Keratinocyte (primary cell): Measurements from ENCODE around the gene DUSP28. TPM values are rescaled to one million over a fixed set of nuclear protein-coding genes. Genes with fewer than 3 reads are reported as not detected.

Experiments used
- DNase-seq: peaks from one replicate; pipeline ENCODE4 v3.0.0-alpha.2; 2011; ENCODE audit warnings: low read depth, missing footprints, low spot score
- FAIRE-seq: peaks from 2 replicates; lab custom pipeline; 2011; peaks lifted over from hg19 to GRCh38; lab: Jason Lieb, UNC
- H2AFZ ChIP-seq: 2 replicates; pipeline ENCODE4 v1.6.0; 2012; ENCODE audit warnings: low read length, control low read depth, inconsistent platforms; ENCODE audit not compliant: control insufficient read depth
- H3K27ac ChIP-seq: 2 replicates; pipeline ENCODE4 v1.5.1; 2011; ENCODE audit warnings: low read length; ENCODE audit not compliant: control insufficient read depth, insufficient read depth
- H3K27me3 ChIP-seq: 3 replicates; pipeline ENCODE4 v1.6.0; 2011; ENCODE audit warnings: low read length; ENCODE audit not compliant: control insufficient read depth, insufficient read depth; ENCODE audit errors: extremely low read depth
- H3K36me3 ChIP-seq, 2 experiments: 2 replicates in 1 of 2; 3 replicates in 1 of 2; pipeline ENCODE4 v1.5.1; 2011; ENCODE audit warnings: low read length in 2 of 2, mild to moderate bottlenecking in 1 of 2; ENCODE audit not compliant: control insufficient read depth in 2 of 2, insufficient read depth in 2 of 2; ENCODE audit errors: extremely low read depth in 1 of 2
- H3K4me1 ChIP-seq: 3 replicates; pipeline ENCODE4 v1.5.1; 2011; ENCODE audit warnings: low read length; ENCODE audit not compliant: control insufficient read depth, insufficient read depth; ENCODE audit errors: extremely low read depth
- H3K4me2 ChIP-seq: 3 replicates; pipeline ENCODE4 v1.6.0; 2011; ENCODE audit warnings: low read depth, low read length; ENCODE audit not compliant: control insufficient read depth, insufficient read depth; ENCODE audit errors: extremely low read depth
- H3K4me3 ChIP-seq, 3 experiments: fragments of 200-600 bp in 1 of 3; sonication (generic) in 1 of 3; 2 replicates in 2 of 3; 3 replicates in 1 of 3; pipeline ENCODE4 v1.5.1; 2011 to 2016; ENCODE audit warnings: low read length in 3 of 3, mild to moderate bottlenecking in 3 of 3, control low read depth in 2 of 3, inconsistent platforms in 1 of 3, low read depth in 1 of 3, mixed read lengths in 1 of 3, mixed run types in 1 of 3, moderate library complexity in 1 of 3; ENCODE audit not compliant: control insufficient read depth in 2 of 3, insufficient read depth in 2 of 3; ENCODE audit errors: extremely low read depth in 1 of 3
- H3K79me2 ChIP-seq: 2 replicates; pipeline ENCODE4 v1.6.0; 2012; ENCODE audit warnings: low read length; ENCODE audit not compliant: control insufficient read depth, insufficient read depth
- H3K9ac ChIP-seq: 3 replicates; pipeline ENCODE4 v1.6.0; 2011; ENCODE audit warnings: low read length; ENCODE audit not compliant: control insufficient read depth, insufficient read depth; ENCODE audit errors: extremely low read depth
- H3K9me1 ChIP-seq: 3 replicates; pipeline ENCODE4 v1.6.0; 2011; ENCODE audit warnings: low read length; ENCODE audit not compliant: control insufficient read depth, insufficient read depth; ENCODE audit errors: extremely low read depth
- H3K9me3 ChIP-seq: 2 replicates; pipeline ENCODE4 v1.5.1; 2012; ENCODE audit warnings: low read depth, low read length; ENCODE audit not compliant: control insufficient read depth
- H4K20me1 ChIP-seq: 3 replicates; pipeline ENCODE4 v1.6.0; 2011; ENCODE audit warnings: low read length; ENCODE audit not compliant: control insufficient read depth, insufficient read depth; ENCODE audit errors: extremely low read depth
- CTCF ChIP-seq, 3 experiments: IDR thresholded peaks in 1 of 3; conservative IDR thresholded peaks in 1 of 3; optimal IDR thresholded peaks in 1 of 3; 2 replicates in 2 of 3; 3 replicates in 1 of 3; pipeline versions ENCODE3 to v1.5.1; 2011; ENCODE audit warnings: low read length in 3 of 3, mild to moderate bottlenecking in 3 of 3, moderate library complexity in 2 of 3, control low read depth in 1 of 3, inconsistent platforms in 1 of 3; ENCODE audit not compliant: insufficient read depth in 2 of 3; ENCODE audit errors: extremely low read depth in 1 of 3
- EZH2 ChIP-seq: IDR thresholded peaks from one replicate; pipeline ENCODE4 v1.6.1; 2012; ENCODE audit warnings: inconsistent platforms, mild to moderate bottlenecking, low read length, moderate library complexity
- dilution Hi-C: fragments of 300-500 bp; cut with MboI; formaldehyde crosslinking; loops from one replicate; pipeline ENCODE4 v1.7.0; 2020; ENCODE audit warnings: low sequenced_read_pairs; ENCODE audit not compliant: extremely low pct_ligation_motif_present
- polyA plus RNA-seq, 5 experiments: library from polyadenylated mRNA; depleted of rRNA in 3 of 5; stranded (reverse) in 3 of 5; stranded (forward) in 1 of 5; unstranded in 1 of 5; fragments of >200 nt; gene quantifications; 1 replicate in 1 of 5; 2 replicates in 3 of 5; 3 replicates in 1 of 5; pipeline versions ENCODE4 v1.2.1 to v1.2.3, GENCODE V29; 2011 to 2012; ENCODE audit warnings: missing spikeins in 2 of 5, low read depth in 1 of 5, low replicate concordance in 1 of 5

DUSP28 gene
- polyA plus RNA-seq, 1 donor (not counting 4 experiments of a cell fraction or from before 2014, with no cell fraction given): 4.4 TPM

- no peaks in the 10 kb centered on the region for H3K79me2 ChIP-seq
- H3K9me3 ChIP-seq: no peaks in the 10 kb centered on the region
- peaks cover 5% of the 10 kb centered on the region for H4K20me1 ChIP-seq
- H3K36me3 ChIP-seq: no peaks in the 10 kb centered on the region
- FAIRE-seq: peak; percentile 80
- peaks cover 2% of the 10 kb centered on the region for H3K9me1 ChIP-seq
- H2AFZ ChIP-seq: peak overlapping the region; percentile 54
- H3K9ac ChIP-seq: peak overlapping the region; percentile 66
- H3K4me1 ChIP-seq: peaks cover 36% of the 10 kb centered on the region
- DNase-seq: no peak
- H3K4me2 ChIP-seq: peak overlapping the region; percentile 86
- dilution Hi-C loops: no loop called here
- TF ChIP-seq EZH2: no peak
- TF ChIP-seq CTCF (optimal IDR thresholded peaks at IDR 0.05 in 1 of 3, IDR thresholded peaks at IDR 0.05 in 1 of 3, conservative IDR thresholded peaks at IDR 0.05 in 1 of 3; ENCODE audit: extremely low read depth in 1 of 3, insufficient read depth in 2 of 3, low read length in 3 of 3): no peak
- H3K27ac ChIP-seq: peak overlapping the region; percentile 56
- peak overlapping the region; percentile 57 to 82 (median 71) for H3K4me3 ChIP-seq
- no peaks in the 10 kb centered on the region for H3K27me3 ChIP-seq
Observed at GRCh38 chr2:240567137-240567871, 7.1 kb downstream of the DUSP28 start.

GRCh38 chr2:240567872-240568677, 7.9 kb downstream of the DUSP28 start, which contains the start of gene RNPEPL1:
TSS of gene RNPEPL1 (plus strand) at chr2:240568484. CDS start at chr2:240568587, 103 bp downstream.
- no peak for FAIRE-seq
- Histone ChIP-seq H3K9me1 (peaks cover 2% of the 10 kb centered on the region), H4K20me1 (peaks cover 5% of the 10 kb centered on the region), H3K79me2 (no peaks in the 10 kb centered on the region), H3K4me1 (peaks cover 35% of the 10 kb centered on the region), H3K9me3 (no peaks in the 10 kb centered on the region), H3K27ac (peak within 1 kb of the TSS; percentile 56), H3K36me3 (no peaks in the 10 kb centered on the region), H3K27me3 (no peaks in the 10 kb centered on the region), H3K4me2 (peak within 1 kb of the TSS; percentile 89), H3K4me3 (peak within 1 kb of the TSS; percentile 57 to 82 (median 71)), H2AFZ (peak within 1 kb of the TSS; percentile 54), H3K9ac (peak within 1 kb of the TSS; percentile 66)
- TF ChIP-seq EZH2: no peak
- TF ChIP-seq CTCF (optimal IDR thresholded peaks at IDR 0.05 in 1 of 3, IDR thresholded peaks at IDR 0.05 in 1 of 3, conservative IDR thresholded peaks at IDR 0.05 in 1 of 3; ENCODE audit: extremely low read depth in 1 of 3, insufficient read depth in 2 of 3, low read length in 3 of 3): no peak
- dilution Hi-C loops: no loop called here
- DNase-seq: no peak
